HG02981 (cell line): ENCODE results near the gene NAP1L1.
"Not testable (repeated sequence)": the region's sequence is repeated elsewhere in the genome, so short reads cannot be mapped to it uniquely, and the experiment has no call there.

Experiments
- ATAC-seq: cut with Tn5 transposase; IDR thresholded peaks from one replicate; pipeline ENCODE4 v1.9.1; 2021; ENCODE audit warnings: mild to moderate bottlenecking, moderate library complexity; ENCODE audit not compliant: unreplicated experiment

Gene NAP1L1

GRCh38 chr12:75996861-75997447 is 87.5 kb downstream of the NAP1L1 start:
- no peak for ATAC-seq

DNA sequence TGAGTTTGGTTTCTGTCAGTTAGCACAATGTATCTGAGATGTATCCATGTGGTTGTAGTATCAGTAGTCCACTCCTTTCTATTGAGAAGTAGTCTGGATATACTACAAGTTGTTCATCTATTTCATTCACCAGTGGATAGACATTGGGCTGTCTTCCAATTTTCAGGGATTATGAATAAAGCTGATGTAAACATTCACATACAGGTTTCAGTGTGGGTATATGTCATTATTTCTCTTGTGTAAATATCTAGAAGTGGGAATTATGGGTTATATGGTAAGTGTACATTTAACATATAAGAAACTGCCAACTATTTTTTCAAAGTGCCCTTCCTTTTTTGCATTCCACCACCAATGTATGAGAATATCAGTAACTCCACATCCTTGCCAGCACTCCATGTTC is 88.8 kb downstream of the NAP1L1 start:
- no peak for ATAC-seq

- no peak for ATAC-seq
Observed at GRCh38 chr12:75994069-75994740, 90.3 kb downstream of the NAP1L1 start.

DNA sequence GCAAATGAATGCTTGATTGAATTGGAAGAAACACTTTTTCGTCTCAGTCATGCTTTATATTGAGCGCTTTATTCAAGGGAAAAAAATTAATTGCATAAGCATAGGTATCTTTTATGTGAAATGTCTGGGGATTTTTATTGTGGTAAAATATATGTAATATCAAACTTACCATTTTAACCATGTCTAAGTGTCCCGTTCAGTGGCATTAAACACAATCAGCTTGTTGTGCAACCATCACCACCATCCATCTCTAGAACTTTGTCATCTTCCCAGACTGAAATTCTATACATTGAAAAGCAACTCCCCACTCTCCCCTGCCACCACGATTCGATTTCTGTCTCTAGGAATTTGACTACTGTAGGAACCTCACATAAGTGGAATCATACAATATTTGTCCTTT is 92.7 kb downstream of the NAP1L1 start:
- ATAC-seq: no peak

DNA sequence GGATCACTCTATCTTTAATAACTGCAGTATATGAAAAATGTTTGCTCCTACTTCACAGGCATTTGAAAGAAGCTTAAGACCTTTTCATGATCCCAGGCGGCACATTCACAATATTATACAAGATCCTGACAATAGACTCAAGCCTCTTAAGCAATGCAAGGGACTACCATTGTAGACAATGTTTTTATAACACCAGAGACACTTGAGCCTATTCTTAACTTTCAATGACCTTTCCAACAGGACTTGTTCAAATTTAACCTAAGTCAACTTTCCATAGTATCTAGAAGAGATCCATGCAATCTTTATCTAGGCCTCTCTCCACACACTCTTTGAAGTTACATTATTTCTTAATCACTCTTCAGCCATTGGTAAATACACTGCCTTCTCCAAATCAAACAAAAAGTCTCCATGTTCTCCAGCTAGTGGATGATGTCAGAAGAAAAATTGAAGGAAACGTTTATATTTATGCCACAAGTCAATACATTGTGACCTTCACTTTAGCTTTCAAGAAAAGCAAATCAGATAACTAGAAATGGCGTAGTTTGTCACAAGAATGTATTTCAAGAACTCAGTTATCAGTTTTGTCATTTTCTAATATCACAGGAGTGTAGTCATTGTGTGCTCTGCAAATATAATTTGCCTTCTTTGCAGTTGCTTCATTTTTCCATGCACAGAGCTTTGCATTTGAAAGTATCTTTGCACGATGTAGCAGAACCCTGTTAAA is 94.1 kb downstream of the NAP1L1 start:
- ATAC-seq: no peak

- not testable (repeated sequence) for ATAC-seq
Observed at GRCh38 chr12:75987709-75988108, 96.8 kb downstream of the NAP1L1 start.
